GM20431 (cell line): ENCODE results near the gene IL37.

Experiments used
- in situ Hi-C: fragments of 300-500 bp; cut with MseI, MboI; formaldehyde crosslinking; loops from one replicate; pipeline ENCODE4 v1.15.0; 2020; ENCODE audit warnings: low sequenced_read_pairs; ENCODE audit not compliant: unreplicated experiment

IL37 gene

DNA sequence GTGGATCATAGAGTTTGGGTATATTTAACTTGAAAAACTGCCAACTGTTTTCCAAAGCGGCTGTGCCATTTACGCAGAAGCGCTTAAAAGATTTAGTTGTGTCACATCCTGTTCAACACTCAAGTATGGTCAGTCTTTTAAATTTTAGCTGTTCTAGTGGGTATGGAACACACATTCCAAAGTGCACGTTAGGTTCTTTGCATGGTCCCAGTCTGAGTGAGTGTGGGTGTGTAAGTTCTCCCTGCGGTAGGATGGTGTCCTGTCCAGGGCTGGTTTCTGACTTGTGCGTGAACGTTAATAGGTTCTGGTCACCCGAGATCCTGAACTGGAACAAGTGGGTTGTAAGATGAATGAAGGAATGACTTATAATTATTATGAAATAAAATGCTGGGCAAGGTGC is 38.5 kb downstream of the IL37 start:
- in situ Hi-C loops = loop anchor here (25.0 kb wide), 1 partner anchor 337 kb away; no protein-coding TSS in a partner anchor

DNA sequence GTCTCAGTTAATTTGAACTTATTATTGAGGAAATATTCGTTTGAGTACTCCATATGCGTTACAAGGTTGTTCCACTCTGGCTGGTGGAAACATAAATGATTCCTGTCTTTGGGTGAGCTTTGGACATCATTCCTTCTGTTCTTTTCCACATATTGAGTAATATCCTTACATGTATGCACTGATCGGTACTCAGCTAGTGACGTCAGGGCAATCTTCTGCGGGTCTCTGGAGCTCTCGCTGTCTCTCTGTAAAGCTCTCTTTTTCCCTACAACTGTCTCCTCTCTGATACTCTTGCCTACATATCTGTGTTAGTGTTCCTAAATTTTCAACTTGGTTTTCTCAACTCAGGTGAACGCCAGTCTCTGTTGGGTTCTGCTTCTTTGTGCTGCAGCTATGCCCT is 43.4 kb downstream of the IL37 start:
- in situ Hi-C loops = no loop called here

DNA sequence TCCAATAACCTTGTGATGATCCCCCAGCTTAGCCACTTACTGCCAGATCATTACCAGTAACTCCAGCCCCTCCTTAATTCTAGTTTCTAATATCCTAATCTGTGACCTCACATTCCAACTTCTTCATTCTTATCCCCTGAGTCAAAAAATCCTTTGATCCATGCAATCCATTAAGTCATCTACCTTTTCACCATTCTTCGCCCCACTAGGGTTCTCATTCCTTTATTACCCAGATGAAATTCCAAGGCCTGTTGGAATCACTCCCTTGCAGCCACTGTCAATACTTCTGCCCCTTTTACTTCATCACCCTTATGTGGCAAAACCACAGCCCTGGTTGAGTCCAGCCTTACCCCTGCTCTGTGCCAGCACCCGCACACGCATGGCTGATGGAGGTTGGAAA is 46.5 kb downstream of the IL37 start:
- in situ Hi-C loops = no loop called here

DNA sequence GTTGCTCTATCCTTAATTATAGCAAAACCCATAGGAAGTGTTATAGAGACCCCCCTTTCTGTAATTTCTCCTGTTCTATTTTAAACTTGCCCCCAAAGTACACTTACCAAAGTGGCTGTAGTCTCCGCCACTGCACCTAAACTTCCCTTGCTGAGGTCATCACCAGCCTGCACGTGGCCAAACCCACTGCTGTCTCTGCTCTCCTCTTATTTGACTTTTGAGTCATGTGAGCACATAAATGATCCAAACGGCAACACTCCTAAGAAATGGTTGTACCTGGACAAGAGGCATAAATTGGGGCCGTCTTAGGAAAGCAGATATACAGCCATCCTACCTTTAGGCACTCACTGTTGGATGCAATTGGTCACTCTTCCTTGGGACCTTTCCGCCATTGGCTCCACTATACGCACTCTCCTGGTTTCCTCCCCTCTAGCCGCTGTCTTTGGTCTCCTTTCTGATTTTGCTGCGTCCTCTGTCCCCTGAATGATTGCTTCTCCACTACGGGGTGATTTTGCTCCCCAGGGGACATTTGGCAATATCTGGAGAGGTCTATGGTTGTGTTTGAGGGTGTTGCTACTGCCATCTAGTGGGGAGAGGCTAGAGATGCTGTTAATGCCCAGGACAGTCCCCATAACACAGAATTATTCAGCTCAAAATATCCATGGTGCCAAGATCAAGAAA is 47.6 kb downstream of the IL37 start:
- in situ Hi-C loops = no loop called here

DNA sequence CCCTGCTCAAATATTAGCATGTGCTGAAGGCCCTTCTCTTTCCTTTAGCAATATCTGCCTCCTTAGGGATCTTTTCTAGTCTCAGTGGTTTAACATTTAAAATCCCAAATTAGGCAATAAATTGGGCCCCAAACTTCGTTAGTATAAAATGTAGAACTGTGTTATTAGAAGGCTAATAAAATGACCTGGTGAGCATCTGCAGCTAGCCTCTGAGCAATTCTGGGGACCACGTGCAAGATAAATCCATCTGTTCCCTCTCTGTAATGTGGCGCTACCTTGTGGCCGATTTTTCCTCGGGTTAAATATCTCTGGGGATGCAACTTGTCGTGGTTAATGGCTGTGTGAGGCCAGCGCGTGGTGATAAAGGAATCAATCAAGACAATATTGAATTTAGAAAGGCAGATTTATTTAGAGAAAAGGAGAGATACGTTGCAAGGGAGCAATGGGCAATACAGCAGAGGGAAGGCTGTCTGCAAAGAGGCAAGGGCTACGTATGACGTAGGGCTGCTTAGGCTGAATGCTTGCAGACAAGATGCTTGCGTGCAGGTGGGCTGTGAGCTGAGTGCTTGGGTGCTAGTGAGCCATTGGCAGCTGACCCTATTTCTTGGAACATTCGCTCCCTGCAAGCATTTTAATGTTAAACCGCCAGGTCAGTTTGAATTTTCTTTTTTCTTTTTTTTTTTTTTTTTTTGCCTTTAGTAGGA is 48.3 kb downstream of the IL37 start:
- in situ Hi-C loops = no loop called here

DNA sequence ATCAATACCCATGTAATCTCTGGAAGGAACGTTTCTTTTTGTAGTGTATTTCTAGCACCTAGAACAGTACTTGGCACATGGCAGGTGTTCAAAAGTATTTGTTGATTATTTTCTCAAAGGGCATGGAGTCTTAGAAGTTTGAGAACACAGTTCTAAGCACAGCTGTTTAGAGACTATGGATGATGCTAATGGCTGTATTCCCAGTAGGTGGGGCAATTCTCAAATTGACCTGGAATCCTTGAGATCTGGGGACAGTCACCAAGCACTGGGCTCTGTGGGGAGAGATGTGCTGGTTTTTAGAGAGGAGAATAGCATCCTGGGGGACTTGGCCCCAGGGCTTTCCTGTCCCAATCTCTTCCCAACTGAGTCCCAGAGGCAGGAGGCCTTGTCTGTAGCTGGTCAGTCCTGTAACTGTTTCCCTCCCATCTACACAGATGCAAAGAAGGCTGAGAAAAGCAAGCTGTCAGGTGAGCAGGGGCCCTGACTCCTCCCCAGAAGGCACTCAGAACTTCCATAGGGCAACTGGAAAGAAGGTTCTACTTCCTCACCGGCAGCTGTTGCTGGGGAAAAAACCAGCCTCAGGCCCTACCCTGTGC is 49.4 kb downstream of the IL37 start:
- in situ Hi-C loops = no loop called here

DNA sequence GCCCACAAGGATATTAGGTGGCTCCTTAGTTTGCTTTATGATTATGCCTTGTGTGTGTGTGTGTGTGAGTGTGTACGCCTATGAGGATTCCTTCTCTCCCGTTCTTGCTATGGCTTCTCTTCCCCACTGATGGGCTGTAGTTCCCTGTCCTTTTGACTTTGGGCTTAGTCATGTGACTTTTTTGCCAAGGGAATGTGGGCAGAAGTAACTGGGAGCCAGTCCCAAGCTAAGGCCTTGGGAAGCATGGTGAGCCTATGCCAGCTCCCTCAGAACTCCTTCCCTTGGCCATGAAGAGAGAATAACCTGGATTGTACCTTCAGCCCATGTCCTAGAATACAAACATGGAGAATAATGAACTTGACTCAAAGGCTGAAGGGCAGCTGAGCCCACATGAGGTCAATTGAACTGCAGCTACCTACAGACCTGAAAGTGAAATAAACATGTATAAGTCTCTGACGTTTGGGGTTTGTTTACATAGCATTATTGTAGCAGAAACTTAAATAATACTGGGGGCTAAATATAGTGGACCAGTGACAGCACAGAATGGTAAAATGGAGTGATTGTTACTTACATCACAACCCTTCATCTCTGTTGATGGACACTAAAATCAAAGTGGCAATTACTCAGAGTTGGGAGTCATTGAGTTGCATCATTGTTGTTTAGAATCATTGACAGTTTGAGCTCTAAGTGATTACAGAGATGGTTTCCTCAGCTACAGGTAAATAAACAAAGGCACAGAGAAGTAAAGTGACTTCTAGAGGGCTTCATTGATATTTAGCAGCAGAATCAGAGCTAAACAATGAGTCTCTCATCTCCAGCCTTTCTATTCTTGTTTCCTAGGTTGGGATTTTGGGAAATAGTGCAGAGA is 51.6 kb downstream of the IL37 start:
- in situ Hi-C loops = no loop called here

DNA sequence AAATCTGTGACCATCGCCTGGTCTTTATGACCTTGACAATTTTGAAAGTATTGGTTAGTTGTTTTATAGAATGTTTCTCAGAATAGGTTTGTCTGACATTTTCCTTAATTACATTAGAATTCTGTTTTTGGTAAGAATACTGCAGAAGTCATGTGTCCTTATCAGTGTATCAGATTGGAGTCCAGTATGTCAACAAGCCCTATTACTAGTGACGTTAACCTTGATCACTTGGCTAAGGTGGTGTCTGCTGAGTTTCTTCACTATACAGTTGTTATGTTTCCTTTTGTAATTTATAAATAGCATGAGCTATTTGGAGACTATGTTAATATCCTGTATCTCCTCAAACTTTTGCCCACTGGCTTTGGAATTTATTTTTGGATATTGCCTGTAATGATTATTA is 56.1 kb downstream of the IL37 start:
- in situ Hi-C loops = no loop called here
